ENCODE results near the gene CBLN3. TPM values are rescaled to one million over a fixed set of nuclear protein-coding genes. Genes with fewer than 3 reads are reported as not detected.
"Not testable (repeated sequence)": the region's sequence is repeated elsewhere in the genome, so short reads cannot be mapped to it uniquely, and the experiment has no call there.

CBLN3 gene
- total RNA-seq, 1 experiment from 2014 or later = 1.4 TPM

DNA sequence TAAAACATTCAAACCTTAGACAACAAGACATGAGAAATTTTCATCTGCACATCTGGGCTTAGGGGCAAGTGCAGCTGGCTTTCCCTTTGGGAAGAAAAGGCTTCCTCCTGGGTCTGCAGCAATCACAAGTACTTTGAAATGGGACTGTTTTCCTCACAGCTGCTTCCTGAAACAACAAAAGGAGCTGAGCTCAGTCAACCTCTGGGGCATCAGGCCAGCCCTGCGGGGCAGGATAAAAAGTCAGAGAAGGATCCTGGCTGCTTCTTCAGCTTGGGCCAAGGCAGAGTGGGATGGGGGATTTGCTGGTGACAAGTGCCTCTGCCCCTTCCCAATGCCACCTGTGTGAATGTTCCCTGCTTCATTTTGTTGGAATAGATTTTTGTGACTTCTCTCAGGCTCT is 29.3 kb upstream of the CBLN3 start:
- no peaks in the 10 kb centered on the region for H3K27me3 Mint-ChIP-seq (ENCODE audit: insufficient read depth, unreplicated experiment)
- no peaks in the 10 kb centered on the region for H3K4me1 Mint-ChIP-seq (ENCODE audit: low read depth, unreplicated experiment)
- TF ChIP-seq CTCF (IDR thresholded peaks at IDR 0.05; ENCODE audit: insufficient read depth in 1 of 2, low read depth in 1 of 2, low read length in 1 of 2, severe bottlenecking in 1 of 2, unreplicated experiment in 1 of 2) = no peak
- no TSS peak for BruUV-seq (replicated peaks)
- CTCF ChIA-PET = no interaction called here
- Histone ChIP-seq H3K4me1 (no peaks in the 10 kb centered on the region), H3K27me3 (replicated peaks; ENCODE audit: control insufficient read depth, insufficient read depth, low read length) (no peaks in the 10 kb centered on the region), H3K36me3 (ENCODE audit: control insufficient read depth, insufficient read depth, low read length) (no peaks in the 10 kb centered on the region), H3K9me3 (no peaks in the 10 kb centered on the region; the same call in none of the 2 replicates), H3K4me3 (ENCODE audit: low read depth, low read length) (no peak overlapping the region)
- POLR2A ChIA-PET = no interaction called here
- H3K27ac Mint-ChIP-seq (ENCODE audit: unreplicated experiment) = no peak overlapping the region
- intact Hi-C loops (cut with micrococcal nuclease; ENCODE audit: unreplicated experiment) = no loop called here
- no peak for DNase-seq
- no peak overlapping the region for H3K4me3 Mint-ChIP-seq (ENCODE audit: unreplicated experiment)
- H3K36me3 Mint-ChIP-seq (ENCODE audit: insufficient read depth, unreplicated experiment) = no peaks in the 10 kb centered on the region
- peaks cover 8% of the 10 kb centered on the region for H3K9me3 Mint-ChIP-seq (ENCODE audit: unreplicated experiment)

- DNase-seq = no peak
- no peaks in the 10 kb centered on the region for H3K27me3 Mint-ChIP-seq (ENCODE audit: insufficient read depth, unreplicated experiment)
- Histone ChIP-seq H3K4me3 (ENCODE audit: low read depth, low read length) (no peak overlapping the region), H3K27me3 (replicated peaks; ENCODE audit: control insufficient read depth, insufficient read depth, low read length) (no peaks in the 10 kb centered on the region), H3K9me3 (no peaks in the 10 kb centered on the region; the same call in none of the 2 replicates), H3K4me1 (no peaks in the 10 kb centered on the region), H3K36me3 (ENCODE audit: control insufficient read depth, insufficient read depth, low read length) (no peaks in the 10 kb centered on the region)
- no TSS peak for BruUV-seq (replicated peaks)
- no peaks in the 10 kb centered on the region for H3K36me3 Mint-ChIP-seq (ENCODE audit: insufficient read depth, unreplicated experiment)
- POLR2A ChIA-PET = no interaction called here
- intact Hi-C loops (cut with micrococcal nuclease; ENCODE audit: unreplicated experiment) = no loop called here
- CTCF ChIA-PET = no interaction called here
- H3K27ac Mint-ChIP-seq (ENCODE audit: unreplicated experiment) = no peak overlapping the region
- no peak overlapping the region for H3K4me3 Mint-ChIP-seq (ENCODE audit: unreplicated experiment)
- H3K9me3 Mint-ChIP-seq (ENCODE audit: unreplicated experiment) = peaks cover 20% of the 10 kb centered on the region
- H3K4me1 Mint-ChIP-seq (ENCODE audit: low read depth, unreplicated experiment) = no peaks in the 10 kb centered on the region
- TF ChIP-seq CTCF (IDR thresholded peaks at IDR 0.05; ENCODE audit: insufficient read depth in 1 of 2, low read depth in 1 of 2, low read length in 1 of 2, severe bottlenecking in 1 of 2, unreplicated experiment in 1 of 2) = no peak
These were observed 27.5 kb upstream of the CBLN3 start for GRCh38 chr14:24456980-24457379.

DNA sequence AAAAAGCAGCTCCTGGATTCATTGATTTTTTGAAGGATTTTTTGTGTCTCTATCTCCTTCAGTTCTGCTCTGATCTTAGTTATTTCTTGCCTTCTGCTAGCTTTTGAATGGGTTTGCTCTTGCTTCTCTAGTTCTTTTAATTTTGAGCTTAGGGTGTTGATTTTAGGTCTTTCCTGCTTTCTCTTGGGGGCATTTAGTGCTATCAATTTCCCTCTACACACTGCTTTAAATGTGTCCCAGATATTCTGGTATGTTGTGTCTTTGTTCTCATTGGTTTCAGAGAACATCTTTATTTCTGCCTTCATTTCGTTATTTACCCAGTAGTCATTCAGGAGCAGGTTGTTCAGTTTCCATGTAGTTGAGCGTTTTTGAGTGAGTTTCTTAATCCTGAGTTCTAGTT is 21.4 kb upstream of the CBLN3 start:
- H3K4me1 Mint-ChIP-seq (ENCODE audit: low read depth, unreplicated experiment); BruUV-seq (replicated peaks); CTCF ChIA-PET; H3K27me3 Mint-ChIP-seq (ENCODE audit: insufficient read depth, unreplicated experiment); H3K9me3 ChIP-seq; H3K36me3 Mint-ChIP-seq (ENCODE audit: insufficient read depth, unreplicated experiment); DNase-seq; POLR2A ChIA-PET; H3K4me3 ChIP-seq (ENCODE audit: low read depth, low read length); H3K4me3 Mint-ChIP-seq (ENCODE audit: unreplicated experiment); H3K27me3 ChIP-seq (replicated peaks; ENCODE audit: control insufficient read depth, insufficient read depth, low read length); H3K4me1 ChIP-seq; H3K27ac Mint-ChIP-seq (ENCODE audit: unreplicated experiment); intact Hi-C loops (cut with micrococcal nuclease; ENCODE audit: unreplicated experiment); H3K36me3 ChIP-seq (ENCODE audit: control insufficient read depth, insufficient read depth, low read length): not testable (repeated sequence)
- H3K9me3 Mint-ChIP-seq (ENCODE audit: unreplicated experiment) = peaks cover 20% of the 10 kb centered on the region

All from Caco-2 (cell line).